GM12878 (cell line): Measurements from ENCODE around the gene CD164. TPM values are rescaled to one million over a fixed set of nuclear protein-coding genes. Genes with fewer than 3 reads are reported as not detected.

Source experiments
- CBX5 ChIP-seq: sonication (generic); IDR thresholded peaks from 2 replicates; pipeline ENCODE4 v1.6.1; 2016; ENCODE audit warnings: low read depth, moderate library complexity, mild to moderate bottlenecking, inconsistent platforms
- CTCF ChIP-seq, 3 experiments: IDR thresholded peaks in 2 of 3; conservative IDR thresholded peaks in 1 of 3; 2 replicates each; pipeline ENCODE4 v1.5.1; 2011; ENCODE audit warnings: low read depth in 3 of 3, low read length in 3 of 3, mild to moderate bottlenecking in 3 of 3, control low read depth in 2 of 3, moderate library complexity in 2 of 3, inconsistent platforms in 1 of 3, mixed read lengths in 1 of 3; ENCODE audit not compliant: control insufficient read depth in 2 of 3, insufficient read depth in 1 of 3; ENCODE audit errors: extremely low read depth in 1 of 3
- E2F4 ChIP-seq: IDR thresholded peaks from 2 replicates; pipeline ENCODE4 v1.6.1; 2012; ENCODE audit warnings: low read depth, low read length, improper control_type of control experiment
- ESRRA ChIP-seq: IDR thresholded peaks from 2 replicates; pipeline ENCODE4 v1.6.1; 2012; ENCODE audit warnings: mild to moderate bottlenecking, low read length, improper control_type of control experiment
- FOXK2 ChIP-seq: fragments of 450-650 bp; IDR thresholded peaks from 2 replicates; pipeline ENCODE4 v1.6.1; 2017; ENCODE audit warnings: mild to moderate bottlenecking, moderate library complexity
- HCFC1 ChIP-seq: fragments of 150-350 bp; IDR thresholded peaks from 2 replicates; pipeline ENCODE4 v1.6.1; 2014; ENCODE audit warnings: low read length
- MTA3 ChIP-seq: IDR thresholded peaks from 2 replicates; pipeline ENCODE4 v1.6.1; 2012; ENCODE audit warnings: low read length, inconsistent platforms, borderline replicate concordance
- MYB ChIP-seq: fragments of 150-350 bp; IDR thresholded peaks from 2 replicates; pipeline ENCODE4 v1.6.1; 2014; ENCODE audit warnings: mild to moderate bottlenecking, low read depth, low read length, borderline replicate concordance
- NR2F1 ChIP-seq: fragments of 450-650 bp; conservative IDR thresholded peaks from 2 replicates; pipeline ENCODE4 v1.6.1; 2017; ENCODE audit warnings: mild to moderate bottlenecking
- PKNOX1 ChIP-seq: fragments of 450-650 bp; IDR thresholded peaks from 2 replicates; pipeline ENCODE4 v1.6.1; 2016; ENCODE audit warnings: mild to moderate bottlenecking
- RUNX3 ChIP-seq: IDR thresholded peaks from 2 replicates; pipeline ENCODE4 v1.6.1; 2012; ENCODE audit warnings: low read length, inconsistent platforms
- STAT3 ChIP-seq: IDR thresholded peaks from 2 replicates; pipeline ENCODE4 v1.6.1; 2011; ENCODE audit warnings: low read depth, low read length, improper control_type of control experiment
- ZBED1 ChIP-seq: IDR thresholded peaks from 2 replicates; pipeline ENCODE4 v1.6.1; 2016; ENCODE audit warnings: borderline replicate concordance
- ZBTB4 ChIP-seq: fragments of 450-650 bp; formaldehyde crosslinking; IDR thresholded peaks from 2 replicates; pipeline ENCODE4 v1.4.0; 2022; ENCODE audit warnings: mild to moderate bottlenecking, moderate library complexity
- ZSCAN29 ChIP-seq: fragments of 450-650 bp; IDR thresholded peaks from 2 replicates; pipeline ENCODE4 v1.6.1; 2017; ENCODE audit warnings: mild to moderate bottlenecking, moderate library complexity
- polyA plus RNA-seq, 11 experiments: library from polyadenylated mRNA; depleted of rRNA in 4 of 11; unstranded in 6 of 11; stranded (reverse) in 5 of 11; fragments of >200 nt; fragmentation: Nextera tagmentation in 4 of 11; fragmentation: Illumina TruSeq in 1 of 11; extraction: Ambion mirVana in 4 of 11; extraction: Trizol in 1 of 11; gene quantifications; 1 replicate in 1 of 11; 2 replicates in 10 of 11; pipeline versions ENCODE4 v1.2.1 to v1.2.3, GENCODE V29; 2011 to 2016; ENCODE audit warnings: inconsistent platforms in 2 of 11, missing spikeins in 2 of 11, low read depth in 1 of 11
- total RNA-seq, 4 experiments: library from RNA; depleted of rRNA in 3 of 4; stranded (reverse); fragments of >200 nt in 3 of 4; fragmentation: Illumina TruSeq in 1 of 4; extraction: Trizol in 1 of 4; gene quantifications; 2 replicates each; pipeline versions ENCODE4 v1.2.1 to v1.2.3, GENCODE V29; 2013 to 2021
- TF ChIP-seq, protein P1 (sequence below): IDR thresholded peaks from 2 replicates; pipeline ENCODE4 v1.6.1; 2012; ENCODE audit warnings: low read depth, low read length, improper control_type of control experiment
- TF ChIP-seq, protein P2 (sequence below): fragments of 450-650 bp; IDR thresholded peaks from 2 replicates; pipeline ENCODE4 v1.6.1; 2018; ENCODE audit warnings: mild to moderate bottlenecking, low read depth, moderate library complexity; ENCODE audit not compliant: partially characterized antibody
- TF ChIP-seq, protein P3 (sequence below): IDR thresholded peaks from 2 replicates; pipeline ENCODE4 v1.6.1; 2011; ENCODE audit warnings: borderline replicate concordance, low read depth, mild to moderate bottlenecking, moderate library complexity, mixed read lengths, low read length; ENCODE audit not compliant: insufficient read depth; ENCODE audit errors: extremely low read length

CD164 gene
- total and polyA plus RNA-seq, 10 of the 15 experiments (the other 5 are each of a cell fraction or from before 2014, with no cell fraction given): 145 to 447 (median 211) TPM

- TF ChIP-seq STAT3 (no peak), PKNOX1 (no peak), FOXK2 (no peak), NR2F1 (no peak), CBX5 (no peak), ZBTB4 (CRISPR knock-in tag) (0 out of 2 replicates have a peak, but pooled peaks have one; percentile 22), MTA3 (no peak; the same call in 1 of the 2 replicates), HCFC1 (no peak), E2F4 (no peak), CTCF (IDR thresholded peaks at IDR 0.05 in 2 of 3, conservative IDR thresholded peaks at IDR 0.05 in 1 of 3; ENCODE audit: control insufficient read depth in 2 of 3, extremely low read depth in 1 of 3, insufficient read depth in 1 of 3, low read depth in 3 of 3, low read length in 3 of 3) (no peak), MYB (no peak), RUNX3 (peak; percentile 67), ESRRA (no peak), ZSCAN29 (no peak), ZBED1 (peak; percentile 49; the same call in 1 of the 2 replicates)
- TF ChIP-seq, protein P1, sequence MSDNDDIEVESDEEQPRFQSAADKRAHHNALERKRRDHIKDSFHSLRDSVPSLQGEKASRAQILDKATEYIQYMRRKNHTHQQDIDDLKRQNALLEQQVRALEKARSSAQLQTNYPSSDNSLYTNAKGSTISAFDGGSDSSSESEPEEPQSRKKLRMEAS: no peak
- TF ChIP-seq, protein P2, sequence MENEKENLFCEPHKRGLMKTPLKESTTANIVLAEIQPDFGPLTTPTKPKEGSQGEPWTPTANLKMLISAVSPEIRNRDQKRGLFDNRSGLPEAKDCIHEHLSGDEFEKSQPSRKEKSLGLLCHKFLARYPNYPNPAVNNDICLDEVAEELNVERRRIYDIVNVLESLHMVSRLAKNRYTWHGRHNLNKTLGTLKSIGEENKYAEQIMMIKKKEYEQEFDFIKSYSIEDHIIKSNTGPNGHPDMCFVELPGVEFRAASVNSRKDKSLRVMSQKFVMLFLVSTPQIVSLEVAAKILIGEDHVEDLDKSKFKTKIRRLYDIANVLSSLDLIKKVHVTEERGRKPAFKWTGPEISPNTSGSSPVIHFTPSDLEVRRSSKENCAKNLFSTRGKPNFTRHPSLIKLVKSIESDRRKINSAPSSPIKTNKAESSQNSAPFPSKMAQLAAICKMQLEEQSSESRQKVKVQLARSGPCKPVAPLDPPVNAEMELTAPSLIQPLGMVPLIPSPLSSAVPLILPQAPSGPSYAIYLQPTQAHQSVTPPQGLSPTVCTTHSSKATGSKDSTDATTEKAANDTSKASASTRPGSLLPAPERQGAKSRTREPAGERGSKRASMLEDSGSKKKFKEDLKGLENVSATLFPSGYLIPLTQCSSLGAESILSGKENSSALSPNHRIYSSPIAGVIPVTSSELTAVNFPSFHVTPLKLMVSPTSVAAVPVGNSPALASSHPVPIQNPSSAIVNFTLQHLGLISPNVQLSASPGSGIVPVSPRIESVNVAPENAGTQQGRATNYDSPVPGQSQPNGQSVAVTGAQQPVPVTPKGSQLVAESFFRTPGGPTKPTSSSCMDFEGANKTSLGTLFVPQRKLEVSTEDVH: no peak
- TF ChIP-seq, protein P3, sequence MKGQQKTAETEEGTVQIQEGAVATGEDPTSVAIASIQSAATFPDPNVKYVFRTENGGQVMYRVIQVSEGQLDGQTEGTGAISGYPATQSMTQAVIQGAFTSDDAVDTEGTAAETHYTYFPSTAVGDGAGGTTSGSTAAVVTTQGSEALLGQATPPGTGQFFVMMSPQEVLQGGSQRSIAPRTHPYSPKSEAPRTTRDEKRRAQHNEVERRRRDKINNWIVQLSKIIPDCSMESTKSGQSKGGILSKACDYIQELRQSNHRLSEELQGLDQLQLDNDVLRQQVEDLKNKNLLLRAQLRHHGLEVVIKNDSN: peak; percentile 89
These were observed at the start of gene CD164 (continued) for GRCh38 chr6:109381747-109382575.
